Ectodermal cell (in vitro differentiated cells): Measurements from ENCODE around the gene KRT86.

Experiments
- H3K27ac ChIP-seq: 2 replicates; pipeline ENCODE4 v1.7.0; 2013; ENCODE audit warnings: mild to moderate bottlenecking, low read depth, low read length; ENCODE audit not compliant: insufficient read depth, poor library complexity, severe bottlenecking
- H3K27me3 ChIP-seq: 2 replicates; pipeline ENCODE4 v1.7.0; 2013; ENCODE audit warnings: mild to moderate bottlenecking, low read length; ENCODE audit not compliant: insufficient read depth, control insufficient read depth, poor library complexity, severe bottlenecking
- H3K36me3 ChIP-seq: one replicate; pipeline ENCODE4 v1.7.0; 2013; ENCODE audit warnings: low read length; ENCODE audit not compliant: control insufficient read depth, insufficient read depth
- H3K4me1 ChIP-seq: one replicate; pipeline ENCODE4 v1.7.0; 2013; ENCODE audit warnings: low read length; ENCODE audit not compliant: control insufficient read depth, insufficient read depth
- H3K4me3 ChIP-seq: 2 replicates; pipeline ENCODE4 v1.7.0; 2013; ENCODE audit warnings: low read depth, low read length, control low read depth; ENCODE audit not compliant: insufficient read depth
- H3K9me3 ChIP-seq: 2 replicates; pipeline ENCODE4 v1.7.0; 2013; ENCODE audit warnings: mild to moderate bottlenecking, low read length, moderate library complexity; ENCODE audit not compliant: control insufficient read depth
- WGBS, 2 experiments: methylation state at CpG; one replicate each; pipeline ENCODE4 v1.1.7; 2013; ENCODE audit warnings: missing lambda C conversion rate in 2 of 2; 5-methylcytosine and 5-hydroxymethylcytosine counted together

KRT86 gene

DNA sequence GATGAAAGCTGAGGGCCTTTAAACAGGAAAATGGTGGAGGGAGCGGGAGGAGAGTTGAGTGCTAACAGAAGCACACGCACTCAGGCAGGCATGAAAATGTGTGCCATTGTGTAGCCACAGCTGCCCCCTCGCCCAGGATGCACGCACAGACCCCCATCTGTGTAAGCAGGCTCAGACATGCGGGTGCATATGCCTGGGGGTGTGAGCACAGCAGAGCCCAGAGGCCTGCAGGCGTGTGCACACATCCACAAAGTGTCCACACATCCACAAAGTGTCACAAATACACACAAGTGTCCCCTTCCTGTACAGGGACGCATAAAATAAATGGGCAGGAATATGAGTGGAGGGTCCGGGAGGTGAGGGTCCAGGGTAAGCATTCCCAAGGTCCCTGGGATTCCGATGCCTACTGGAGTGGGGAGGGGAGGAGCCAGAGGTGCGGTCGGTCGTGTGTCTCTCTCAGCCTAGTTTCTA lies 42.2 kb upstream of the KRT86 start:
- peaks cover 39% of the 10 kb centered on the region for H3K27me3 ChIP-seq
- no peaks in the 10 kb centered on the region for H3K9me3 ChIP-seq
- no peak overlapping the region for H3K4me3 ChIP-seq
- 65 to 67% methylated on average over 12 of the region's 12 CpGs for WGBS, 2 experiments
- H3K27ac ChIP-seq, result no peak overlapping the region
- H3K4me1 ChIP-seq, result peaks cover 19% of the 10 kb centered on the region
- H3K36me3 ChIP-seq, result no peaks in the 10 kb centered on the region

DNA sequence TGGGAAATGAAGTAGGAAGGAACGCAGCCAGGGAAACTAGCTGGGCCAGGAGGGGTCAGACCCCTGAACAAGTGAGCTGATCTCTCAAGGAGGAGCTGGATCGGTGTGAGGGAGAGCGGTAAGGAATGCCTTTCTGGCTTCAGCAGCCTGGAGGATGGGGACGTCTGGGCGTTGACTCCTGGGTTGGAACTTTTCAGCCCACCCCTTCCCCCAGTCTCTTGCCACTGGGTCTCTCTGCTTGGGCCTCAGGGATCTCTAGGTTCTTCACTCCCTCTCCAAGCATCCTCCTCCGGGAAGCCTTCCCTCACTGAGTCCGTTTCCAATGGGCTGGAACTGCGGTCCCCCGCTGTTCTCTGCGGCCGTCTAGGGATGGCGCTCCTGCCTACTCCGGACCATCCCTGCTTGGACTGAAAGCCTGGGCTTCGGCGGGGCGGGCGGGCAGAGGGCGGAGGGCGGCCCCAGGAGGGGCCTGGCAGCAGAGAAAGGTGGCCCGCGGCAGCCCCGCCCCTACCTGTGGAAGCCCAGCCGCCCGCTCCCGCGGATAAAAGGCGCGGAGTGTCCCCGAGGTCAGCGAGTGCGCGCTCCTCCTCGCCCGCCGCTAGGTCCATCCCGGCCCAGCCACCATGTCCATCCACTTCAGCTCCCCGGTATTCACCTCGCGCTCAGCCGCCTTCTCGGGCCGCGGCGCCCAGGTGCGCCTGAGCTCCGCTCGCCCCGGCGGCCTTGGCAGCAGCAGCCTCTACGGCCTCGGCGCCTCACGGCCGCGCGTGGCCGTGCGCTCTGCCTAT lies 41.6 kb upstream of the KRT86 start, which contains the start of gene KRT7:
Gene KRT7 (plus strand): TSS at position 570 of the 788 bp plus-strand sequence. CDS start 54 bp downstream, at position 624.
- H3K4me1 ChIP-seq, result peaks cover 19% of the 10 kb centered on the region
- H3K9me3 ChIP-seq, result no peaks in the 10 kb centered on the region
- H3K36me3 ChIP-seq, result no peaks in the 10 kb centered on the region
- 3 to 4% methylated on average over 58 of the region's 58 CpGs for WGBS, 2 experiments
- peak within 1 kb of the TSS; percentile 26 for H3K4me3 ChIP-seq
- H3K27me3 ChIP-seq, result peaks cover 39% of the 10 kb centered on the region
- no peak within 1 kb of the TSS for H3K27ac ChIP-seq

GRCh38 chr12:52233462-52234207 lies 40.8 kb upstream of the KRT86 start:
- H3K27me3 ChIP-seq, result peaks cover 39% of the 10 kb centered on the region
- H3K4me3 ChIP-seq, result peak overlapping the region; percentile 26
- WGBS, 2 experiments, result 7 to 9% methylated on average over 38 to 39 of the region's 40 CpGs

DNA sequence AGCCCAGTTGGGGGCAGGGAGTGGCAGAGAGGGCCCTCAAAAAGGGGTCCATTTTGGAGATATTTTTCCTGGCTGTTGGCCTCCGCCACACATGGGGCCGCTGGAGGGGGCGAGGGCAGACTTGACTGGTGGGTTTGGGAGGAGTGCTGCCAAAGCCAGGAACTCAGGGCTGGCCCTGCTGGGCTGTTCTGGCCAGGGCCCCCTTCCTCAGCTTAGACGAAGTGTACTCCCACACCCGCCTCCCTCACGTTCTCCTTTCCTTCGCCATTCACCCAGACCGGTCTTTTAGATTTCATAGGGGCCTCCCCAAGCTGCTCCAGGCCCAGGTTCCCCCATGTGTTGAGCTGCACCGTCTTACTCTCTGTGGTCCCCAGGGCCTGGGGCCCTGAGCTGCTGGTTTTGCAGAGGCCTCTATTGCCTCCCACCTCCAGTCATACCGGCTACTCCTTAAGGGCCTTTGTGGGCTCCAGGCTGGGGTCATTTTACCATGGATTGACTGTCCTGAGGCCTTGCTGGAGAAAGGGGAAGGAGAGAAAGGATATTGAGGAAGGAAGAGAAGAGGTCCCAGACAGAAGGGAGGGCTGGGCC lies 40.1 kb upstream of the KRT86 start:
- H3K9me3 ChIP-seq, result no peaks in the 10 kb centered on the region
- no peaks in the 10 kb centered on the region for H3K36me3 ChIP-seq
- H3K27me3 ChIP-seq, result peaks cover 39% of the 10 kb centered on the region
- peaks cover 19% of the 10 kb centered on the region for H3K4me1 ChIP-seq
- no peak overlapping the region for H3K4me3 ChIP-seq
- 82% methylated on average over 10 of the region's 10 CpGs for WGBS, 2 experiments
- no peak overlapping the region for H3K27ac ChIP-seq

More at GRCh38 chr12:52233462-52234207, 40.8 kb upstream of the KRT86 start:
- H3K9me3 ChIP-seq, result no peaks in the 10 kb centered on the region
- H3K36me3 ChIP-seq, result no peaks in the 10 kb centered on the region
- H3K4me1 ChIP-seq, result peaks cover 19% of the 10 kb centered on the region
- no peak overlapping the region for H3K27ac ChIP-seq

- Histone ChIP-seq H3K4me3 (no peak overlapping the region), H3K27ac (no peak overlapping the region), H3K27me3 (peaks cover 39% of the 10 kb centered on the region), H3K4me1 (peaks cover 19% of the 10 kb centered on the region), H3K9me3 (no peaks in the 10 kb centered on the region), H3K36me3 (no peaks in the 10 kb centered on the region)
- WGBS, 2 experiments, result 95 to 96% methylated on average over 15 of the region's 15 CpGs
Observed at GRCh38 chr12:52235001-52235764, 39.3 kb upstream of the KRT86 start.

DNA sequence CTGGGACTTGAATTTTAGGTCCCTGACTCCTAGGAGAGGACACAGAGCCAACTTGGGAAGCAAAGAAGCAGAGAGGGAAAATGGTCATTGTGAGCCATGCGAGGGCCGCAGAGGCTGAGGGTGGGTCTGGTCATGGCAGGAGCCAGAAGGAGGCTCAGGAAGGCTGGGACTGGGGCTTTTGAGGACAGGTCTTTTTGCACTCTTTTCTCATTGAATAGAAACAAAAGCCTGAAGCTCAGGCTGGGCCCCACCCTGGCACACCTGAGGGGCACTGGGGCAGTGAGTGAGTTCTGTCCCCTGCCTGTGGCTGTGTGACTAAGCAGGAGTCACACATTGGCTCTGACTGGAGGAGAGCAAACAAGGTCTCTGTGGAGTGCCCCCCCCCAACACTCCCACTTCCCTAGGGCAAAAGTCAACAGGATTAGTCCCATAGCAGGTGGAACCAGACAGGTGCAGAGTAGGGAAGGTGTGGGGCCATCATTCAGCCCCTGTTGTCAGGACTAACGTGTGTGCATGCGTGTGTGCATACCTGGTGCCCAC lies 38.6 kb upstream of the KRT86 start:
- Histone ChIP-seq H3K27ac (no peak overlapping the region), H3K4me3 (no peak overlapping the region), H3K27me3 (peaks cover 38% of the 10 kb centered on the region), H3K4me1 (peaks cover 19% of the 10 kb centered on the region), H3K9me3 (no peaks in the 10 kb centered on the region), H3K36me3 (no peaks in the 10 kb centered on the region)
- 89 to 93% methylated on average over 4 of the region's 4 CpGs for WGBS, 2 experiments

DNA sequence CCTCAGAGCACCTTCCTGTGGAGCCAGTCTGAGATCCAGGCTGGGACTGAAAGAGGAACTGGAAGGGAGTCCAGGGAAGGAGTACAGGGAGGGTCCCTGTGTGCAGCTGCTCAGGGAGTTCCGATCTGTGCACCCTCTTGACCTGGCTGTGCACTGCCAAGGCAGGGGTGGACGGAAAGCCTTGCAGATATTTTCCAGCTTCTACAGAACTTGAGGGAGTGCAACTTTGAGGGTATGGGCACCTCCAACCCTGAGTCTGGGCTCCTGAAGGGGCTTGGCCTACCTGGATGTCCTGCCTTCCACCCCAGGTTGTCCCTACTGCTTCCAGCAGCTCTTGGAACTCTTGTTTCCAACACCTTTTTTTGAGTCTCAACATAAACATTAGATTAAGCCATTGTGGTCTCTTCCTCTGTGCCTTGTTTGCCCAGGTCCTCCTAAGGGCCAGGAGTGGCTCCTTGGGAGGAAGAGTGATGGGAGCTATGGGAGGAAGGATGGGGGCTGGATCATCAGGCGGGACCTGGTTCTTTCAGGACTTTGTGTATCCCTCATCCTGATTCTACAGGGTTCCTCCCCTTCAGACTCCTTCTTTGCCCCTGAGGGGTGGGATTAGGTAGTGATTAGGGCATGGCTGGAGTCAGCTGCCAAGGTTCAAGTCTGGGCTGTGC lies 37.9 kb upstream of the KRT86 start:
- peaks cover 14% of the 10 kb centered on the region for H3K4me1 ChIP-seq
- no peak overlapping the region for H3K4me3 ChIP-seq
- H3K9me3 ChIP-seq, result no peaks in the 10 kb centered on the region
- WGBS, 2 experiments, result 87 to 97% methylated on average over 3 of the region's 3 CpGs
- peaks cover 32% of the 10 kb centered on the region for H3K27me3 ChIP-seq
- no peak overlapping the region for H3K27ac ChIP-seq
- no peaks in the 10 kb centered on the region for H3K36me3 ChIP-seq

- Histone ChIP-seq H3K27ac (no peak overlapping the region), H3K9me3 (no peaks in the 10 kb centered on the region), H3K36me3 (no peaks in the 10 kb centered on the region), H3K4me1 (peaks cover 5% of the 10 kb centered on the region), H3K27me3 (peaks cover 14% of the 10 kb centered on the region), H3K4me3 (no peak overlapping the region)
- WGBS, 2 experiments, result 90 to 91% methylated on average over 4 of the region's 4 CpGs
Observed at GRCh38 chr12:52238207-52238840, 36.1 kb upstream of the KRT86 start.
